D721Med (cell line): ENCODE measurements around the gene DGKZ.

Experiments
- DNase-seq: peaks from one replicate; pipeline ENCODE4 v3.0.0; 2011; ENCODE audit warnings: low spot score; ENCODE audit not compliant: insufficient read length
- FAIRE-seq: peaks from 2 replicates; lab custom pipeline; 2011; peaks lifted over from hg19 to GRCh38; lab: Jason Lieb, UNC
- TF ChIP-seq, protein P1 (sequence below): IDR thresholded peaks from 2 replicates; pipeline ENCODE4 v1.5.1; 2012; ENCODE audit warnings: mild to moderate bottlenecking, control low read depth; ENCODE audit not compliant: insufficient read depth; ENCODE audit errors: missing control alignments

Gene DGKZ

DNA sequence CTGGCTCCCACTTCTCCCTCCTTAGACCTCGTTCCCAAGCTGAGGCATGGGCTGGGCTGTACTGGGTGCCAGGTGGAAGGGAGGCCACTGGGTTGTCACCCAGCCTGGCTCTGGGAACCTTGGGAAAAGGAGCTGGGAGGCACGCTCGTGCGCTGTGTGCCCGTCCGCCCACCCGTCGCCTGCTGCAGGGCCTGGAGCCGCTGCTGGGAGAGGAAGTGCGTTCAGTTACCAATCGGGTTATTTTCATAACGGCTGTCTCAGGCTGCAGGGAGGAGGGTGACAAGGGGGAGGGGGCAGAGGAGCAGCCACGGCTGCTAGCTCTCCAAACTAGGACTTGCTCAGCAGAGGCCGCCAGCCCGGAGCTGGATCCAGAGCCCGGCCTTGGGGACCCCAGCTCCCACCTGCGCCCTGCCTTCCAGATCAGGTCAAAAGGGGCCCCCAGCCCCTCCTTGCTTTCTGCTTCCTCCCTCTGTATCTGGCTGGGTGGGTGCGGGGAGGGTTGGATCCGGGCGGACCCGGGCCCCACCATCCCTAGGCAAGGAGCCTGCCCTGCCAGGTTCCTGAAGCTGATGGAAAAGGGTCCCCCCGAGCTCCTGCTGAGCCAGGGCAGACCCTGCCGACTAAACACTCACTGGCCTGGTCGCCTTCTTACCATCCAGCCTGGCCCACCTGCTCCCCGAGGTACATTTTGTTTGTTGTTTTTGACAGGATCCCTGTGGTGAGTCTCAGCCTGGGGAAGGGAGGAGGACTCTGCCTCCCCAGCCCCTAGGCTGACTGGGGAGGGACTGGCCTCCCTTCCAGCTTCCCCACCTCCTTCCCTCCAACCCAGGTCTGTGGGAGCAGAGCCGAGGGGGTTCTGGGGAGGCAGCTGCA is 14.3 kb downstream of the DGKZ start:
- TF ChIP-seq, protein P1, sequence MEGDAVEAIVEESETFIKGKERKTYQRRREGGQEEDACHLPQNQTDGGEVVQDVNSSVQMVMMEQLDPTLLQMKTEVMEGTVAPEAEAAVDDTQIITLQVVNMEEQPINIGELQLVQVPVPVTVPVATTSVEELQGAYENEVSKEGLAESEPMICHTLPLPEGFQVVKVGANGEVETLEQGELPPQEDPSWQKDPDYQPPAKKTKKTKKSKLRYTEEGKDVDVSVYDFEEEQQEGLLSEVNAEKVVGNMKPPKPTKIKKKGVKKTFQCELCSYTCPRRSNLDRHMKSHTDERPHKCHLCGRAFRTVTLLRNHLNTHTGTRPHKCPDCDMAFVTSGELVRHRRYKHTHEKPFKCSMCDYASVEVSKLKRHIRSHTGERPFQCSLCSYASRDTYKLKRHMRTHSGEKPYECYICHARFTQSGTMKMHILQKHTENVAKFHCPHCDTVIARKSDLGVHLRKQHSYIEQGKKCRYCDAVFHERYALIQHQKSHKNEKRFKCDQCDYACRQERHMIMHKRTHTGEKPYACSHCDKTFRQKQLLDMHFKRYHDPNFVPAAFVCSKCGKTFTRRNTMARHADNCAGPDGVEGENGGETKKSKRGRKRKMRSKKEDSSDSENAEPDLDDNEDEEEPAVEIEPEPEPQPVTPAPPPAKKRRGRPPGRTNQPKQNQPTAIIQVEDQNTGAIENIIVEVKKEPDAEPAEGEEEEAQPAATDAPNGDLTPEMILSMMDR = no peak
- DNase-seq = no peak
- no peak for FAIRE-seq

GRCh38 chr11:46362156-46363030 is 15.1 kb downstream of the DGKZ start:
- FAIRE-seq (no peak), DNase-seq (no peak)
- TF ChIP-seq, protein P1 = no peak

DNA sequence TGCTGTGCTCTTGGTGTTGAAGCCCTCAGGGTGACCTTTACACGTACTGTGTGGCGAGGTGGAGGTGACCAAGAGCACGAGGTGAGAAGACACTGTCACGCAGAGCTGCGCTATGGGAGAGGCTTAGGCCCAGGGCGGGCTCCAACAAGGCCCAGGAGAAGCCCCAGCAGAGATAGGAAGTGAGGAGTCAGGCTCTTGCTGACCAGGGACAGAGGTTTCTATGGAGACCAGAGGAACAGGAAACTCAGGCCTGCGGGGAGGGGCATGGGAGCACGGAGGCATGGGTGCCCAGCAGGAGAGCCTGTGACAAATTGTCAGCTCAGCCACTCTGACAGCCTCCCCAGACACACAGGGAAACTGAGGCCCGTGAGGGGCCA is 15.8 kb downstream of the DGKZ start:
- DNase-seq (no peak), FAIRE-seq (no peak)
- TF ChIP-seq, protein P1 = no peak

DNA sequence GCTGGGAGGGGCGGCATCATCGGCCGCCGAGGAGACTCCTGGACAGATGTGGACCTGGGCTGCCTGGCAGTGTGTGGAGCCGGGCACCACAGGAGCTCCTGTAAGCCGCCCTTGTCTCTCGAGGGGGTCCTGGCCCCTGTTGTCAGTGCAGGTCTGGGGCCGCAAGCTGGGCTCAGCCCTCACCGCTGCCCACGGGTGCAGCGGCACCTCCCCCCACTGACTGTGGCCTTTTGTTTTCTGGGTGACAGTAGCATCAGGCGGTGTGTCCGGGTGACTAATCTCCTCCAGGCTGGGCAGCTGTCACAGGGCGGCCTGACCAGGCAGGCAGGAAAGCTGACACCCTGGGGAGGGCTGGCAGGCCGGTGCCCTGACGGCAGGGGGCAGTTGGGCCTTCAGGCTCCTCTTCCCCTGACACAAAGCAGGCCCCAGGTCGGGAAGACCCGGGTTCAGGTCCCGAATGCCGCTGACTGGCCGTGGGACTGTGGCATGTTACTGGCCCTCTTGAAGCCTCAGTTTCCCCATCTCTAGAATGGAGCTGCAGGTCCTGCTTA is 16.3 kb downstream of the DGKZ start:
- TF ChIP-seq, protein P1 = no peak
- DNase-seq = no peak
- FAIRE-seq = no peak

DNA sequence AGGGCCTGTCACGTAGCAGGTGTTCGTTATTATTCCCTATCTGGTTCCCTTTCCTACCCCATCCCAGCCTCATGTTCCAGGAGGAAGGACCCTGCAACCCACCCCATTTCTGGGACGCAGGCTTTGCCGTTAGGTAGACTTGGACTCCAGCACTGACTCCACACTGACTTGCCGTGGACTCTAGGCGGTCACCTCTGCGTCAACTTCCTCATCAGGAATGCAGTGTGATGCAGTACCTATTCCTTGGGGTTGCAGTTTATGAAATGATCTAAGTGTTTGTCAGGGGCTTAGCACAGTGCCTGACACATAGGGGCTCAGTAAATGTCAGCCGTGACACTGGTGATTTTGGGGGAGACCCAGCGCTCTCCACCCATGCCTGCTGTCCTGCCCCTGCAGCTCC is 16.8 kb downstream of the DGKZ start:
- TF ChIP-seq, protein P1 = no peak
- FAIRE-seq = no peak
- no peak for DNase-seq

- no peak for DNase-seq
- TF ChIP-seq, protein P1 = no peak
- FAIRE-seq = no peak
Observed at GRCh38 chr11:46364791-46365190, 17.5 kb downstream of the DGKZ start.
